Measurements from ENCODE around the gene LDLRAP1.

DNA sequence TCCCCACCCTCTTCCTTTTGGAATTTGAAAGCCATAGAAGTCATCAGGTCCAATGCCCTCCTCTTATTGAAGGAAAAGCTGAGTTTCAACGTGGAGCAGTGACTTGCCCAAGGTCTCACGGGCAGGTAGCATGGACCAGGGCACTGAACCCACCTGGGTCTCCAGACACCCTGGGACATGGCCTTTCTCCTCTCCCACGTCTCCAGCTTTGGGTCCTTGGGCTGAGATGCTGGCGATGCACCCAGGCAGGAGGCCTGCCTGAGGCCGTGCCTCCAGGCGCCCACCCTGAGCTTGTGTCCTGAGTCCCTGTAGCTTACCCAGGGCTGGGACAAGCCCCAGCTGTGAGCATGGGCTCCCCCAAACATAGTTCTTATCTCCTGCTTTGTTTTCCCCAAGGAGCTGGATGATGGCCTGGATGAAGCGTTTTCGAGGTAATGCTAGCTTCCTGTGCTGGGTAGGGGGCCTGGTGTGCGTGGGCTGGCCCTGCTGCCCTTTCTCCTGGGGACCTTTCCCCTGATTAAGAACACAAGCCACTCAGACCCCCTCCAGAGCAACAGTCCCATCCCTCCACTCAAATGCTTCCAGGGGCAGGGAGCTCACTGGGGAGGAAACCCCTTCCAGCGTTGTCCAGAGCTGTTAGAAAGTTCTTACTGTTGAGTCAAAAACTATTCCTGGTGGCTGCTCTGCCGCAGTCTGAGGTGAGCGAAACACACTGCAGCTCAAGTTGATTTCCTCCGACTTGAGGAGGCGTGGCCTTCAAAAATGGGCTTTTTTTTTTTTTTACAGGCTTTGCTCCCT, 21.6 kb downstream of the LDLRAP1 start:
- TF ChIP-seq CTCF (IDR thresholded peaks at IDR 0.05) (no peak), EP300 (IDR thresholded peaks at IDR 0.05) (no peak)

Data from suprapubic skin (tissue), 3 donors.